ENCODE data around the gene KIF6.

KIF6 gene

DNA sequence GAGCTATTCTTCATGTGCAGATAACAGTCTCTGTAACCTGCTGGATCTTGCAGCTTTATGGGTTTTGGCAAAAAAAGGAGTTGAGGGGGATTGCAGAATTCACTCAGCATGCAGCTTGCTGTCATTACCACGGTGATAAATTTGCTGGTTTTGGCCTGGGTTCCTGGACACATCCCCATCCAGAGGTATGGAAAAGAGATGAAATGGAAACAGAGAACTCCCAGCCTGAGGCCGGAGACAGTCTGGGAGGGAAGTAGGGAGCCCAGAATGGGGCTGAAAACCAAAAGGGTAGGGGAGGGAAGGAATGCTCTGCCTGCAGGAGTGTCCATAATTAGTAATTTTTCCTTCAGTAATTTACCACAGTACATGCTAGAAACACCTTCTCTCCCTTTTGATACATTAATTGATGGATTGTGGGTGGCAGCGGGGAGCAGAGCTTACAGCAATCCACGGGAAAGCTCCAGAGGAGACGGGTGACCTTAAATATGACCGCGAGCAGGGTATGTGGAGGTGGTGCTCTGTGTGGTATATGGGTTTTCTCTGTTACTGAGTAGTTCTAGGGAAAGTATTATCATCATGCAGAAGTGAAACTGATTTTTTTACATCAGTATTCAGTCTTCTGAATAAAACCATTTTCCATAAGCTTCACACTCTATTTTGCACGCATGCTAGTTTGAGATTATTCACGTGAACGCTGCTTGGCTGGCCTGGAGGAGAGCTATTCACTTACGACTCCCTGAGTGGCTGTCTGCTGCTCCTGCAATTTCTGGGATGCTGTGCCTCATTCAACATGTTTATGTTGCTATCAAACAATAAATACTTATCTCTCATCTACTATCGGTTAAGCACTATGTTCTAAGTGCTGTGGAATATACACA, 336.4 kb downstream of the KIF6 start:
- Histone ChIP-seq H3K79me2 (ENCODE audit: low read length) (no peaks in the 10 kb centered on the region), H3K9me2 (replicated peaks; ENCODE audit: insufficient read depth, low read length) (no peaks in the 10 kb centered on the region), H3K9ac (ENCODE audit: low read length) (no peak overlapping the region), H3K4me2 (ENCODE audit: low read depth, low read length) (no peak overlapping the region), H3F3A (ENCODE audit: insufficient read depth, low read length) (no peaks in the 10 kb centered on the region), H2AFZ (ENCODE audit: low read length) (no peak overlapping the region), H4K20me1 (ENCODE audit: insufficient read depth, low read length) (no peaks in the 10 kb centered on the region), H3K4me3 (ENCODE audit: low read length) (no peak overlapping the region), H3K4me1 (ENCODE audit: low read length) (no peaks in the 10 kb centered on the region), H3K27ac (ENCODE audit: low read length) (no peak overlapping the region), H3K9me3 (replicated peaks; ENCODE audit: insufficient read depth, low read length) (no peaks in the 10 kb centered on the region), H3K27me3 (replicated peaks; ENCODE audit: insufficient read depth, low read length) (no peaks in the 10 kb centered on the region), H3K36me3 (replicated peaks; ENCODE audit: insufficient read depth, low read length) (no peaks in the 10 kb centered on the region)
- TF ChIP-seq EZH2phosphoT487 (IDR thresholded peaks at IDR 0.05; ENCODE audit: low read length) (no peak), EZH2 (optimal IDR thresholded peaks at IDR 0.05; ENCODE audit: low read depth, low read length) (no peak), CTCF (IDR thresholded peaks at IDR 0.05; ENCODE audit: low read length) (no peak)
- no peak for DNase-seq

GRCh38 chr6:39387785-39388184, 337.4 kb downstream of the KIF6 start:
- H3K9me2 ChIP-seq (replicated peaks; ENCODE audit: insufficient read depth, low read length): no peaks in the 10 kb centered on the region
- no peaks in the 10 kb centered on the region for H4K20me1 ChIP-seq (ENCODE audit: insufficient read depth, low read length)
- TF ChIP-seq EZH2 (optimal IDR thresholded peaks at IDR 0.05; ENCODE audit: low read depth, low read length) (no peak), EZH2phosphoT487 (IDR thresholded peaks at IDR 0.05; ENCODE audit: low read length) (no peak)
- no peak overlapping the region for H3K4me3 ChIP-seq (ENCODE audit: low read length)
- H3K4me1 ChIP-seq (ENCODE audit: low read length): no peaks in the 10 kb centered on the region
- DNase-seq: no peak
- no peak overlapping the region for H3K27ac ChIP-seq (ENCODE audit: low read length)
- H3K4me2 ChIP-seq (ENCODE audit: low read depth, low read length): no peak overlapping the region
- H3K36me3 ChIP-seq (replicated peaks; ENCODE audit: insufficient read depth, low read length): no peaks in the 10 kb centered on the region
- no peaks in the 10 kb centered on the region for H3F3A ChIP-seq (ENCODE audit: insufficient read depth, low read length)
- no peaks in the 10 kb centered on the region for H3K27me3 ChIP-seq (replicated peaks; ENCODE audit: insufficient read depth, low read length)
- no peak overlapping the region for H2AFZ ChIP-seq (ENCODE audit: low read length)
- H3K9ac ChIP-seq (ENCODE audit: low read length): no peak overlapping the region
- H3K79me2 ChIP-seq (ENCODE audit: low read length): no peaks in the 10 kb centered on the region
- no peaks in the 10 kb centered on the region for H3K9me3 ChIP-seq (replicated peaks; ENCODE audit: insufficient read depth, low read length)

GRCh38 chr6:39386487-39386886, 338.7 kb downstream of the KIF6 start:
- no peak overlapping the region for H3K9ac ChIP-seq (ENCODE audit: low read length)
- H3F3A ChIP-seq (ENCODE audit: insufficient read depth, low read length): no peaks in the 10 kb centered on the region
- H3K79me2 ChIP-seq (ENCODE audit: low read length): no peaks in the 10 kb centered on the region
- no peaks in the 10 kb centered on the region for H3K27me3 ChIP-seq (replicated peaks; ENCODE audit: insufficient read depth, low read length)
- H3K4me1 ChIP-seq (ENCODE audit: low read length): no peaks in the 10 kb centered on the region
- no peaks in the 10 kb centered on the region for H3K36me3 ChIP-seq (replicated peaks; ENCODE audit: insufficient read depth, low read length)
- H2AFZ ChIP-seq (ENCODE audit: low read length): no peak overlapping the region
- H4K20me1 ChIP-seq (ENCODE audit: insufficient read depth, low read length): no peaks in the 10 kb centered on the region
- H3K27ac ChIP-seq (ENCODE audit: low read length): no peak overlapping the region
- H3K9me2 ChIP-seq (replicated peaks; ENCODE audit: insufficient read depth, low read length): no peaks in the 10 kb centered on the region
- TF ChIP-seq EZH2 (optimal IDR thresholded peaks at IDR 0.05; ENCODE audit: low read depth, low read length): no peak
- TF ChIP-seq EZH2phosphoT487 (IDR thresholded peaks at IDR 0.05; ENCODE audit: low read length): no peak
- TF ChIP-seq CTCF (IDR thresholded peaks at IDR 0.05; ENCODE audit: low read length): no peak
- DNase-seq: no peak
- no peak overlapping the region for H3K4me2 ChIP-seq (ENCODE audit: low read depth, low read length)
- H3K9me3 ChIP-seq (replicated peaks; ENCODE audit: insufficient read depth, low read length): no peaks in the 10 kb centered on the region
- H3K4me3 ChIP-seq (ENCODE audit: low read length): no peak overlapping the region
